Measurements from ENCODE around the gene CDKAL1.
"Not testable (repeated sequence)": the region's sequence is repeated elsewhere in the genome, so short reads cannot be mapped to it uniquely, and the experiment has no call there.

CDKAL1 gene

DNA sequence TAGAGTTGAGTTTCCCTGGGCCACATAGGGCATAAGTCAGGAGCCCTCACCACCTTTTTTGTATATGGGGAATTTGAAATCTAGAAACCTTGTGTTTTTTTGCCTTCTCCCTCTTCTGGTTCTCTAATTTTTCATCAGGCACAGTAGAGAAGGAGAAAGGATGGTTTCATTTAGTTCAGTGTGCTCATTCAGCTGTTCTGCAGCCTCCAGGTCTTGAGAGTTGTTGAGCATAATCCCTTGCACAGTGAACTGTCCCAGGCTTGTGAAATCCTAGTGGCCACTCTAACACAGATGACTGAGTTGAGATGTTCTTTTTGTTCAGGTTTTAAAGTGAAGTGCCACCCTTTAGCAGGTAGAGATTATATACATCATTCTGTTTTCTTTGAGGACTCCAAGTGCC, 183.5 kb downstream of the CDKAL1 start:
- no peak overlapping the region for H3K9ac ChIP-seq (ENCODE audit: low read depth, low read length)
- H3K4me1 ChIP-seq (ENCODE audit: control insufficient read depth, insufficient read depth, low read length): no peaks in the 10 kb centered on the region
- no peak overlapping the region for H3K4me2 ChIP-seq (ENCODE audit: low read length)
- H3K27me3 ChIP-seq (ENCODE audit: control insufficient read depth, insufficient read depth, low read length): no peaks in the 10 kb centered on the region
- no peaks in the 10 kb centered on the region for H3K36me3 ChIP-seq (ENCODE audit: insufficient read depth, low read length)
- H3K4me3 ChIP-seq (ENCODE audit: low read length): no peak overlapping the region
- H3K9me3 ChIP-seq (replicated peaks; ENCODE audit: low read length): no peaks in the 10 kb centered on the region

DNA sequence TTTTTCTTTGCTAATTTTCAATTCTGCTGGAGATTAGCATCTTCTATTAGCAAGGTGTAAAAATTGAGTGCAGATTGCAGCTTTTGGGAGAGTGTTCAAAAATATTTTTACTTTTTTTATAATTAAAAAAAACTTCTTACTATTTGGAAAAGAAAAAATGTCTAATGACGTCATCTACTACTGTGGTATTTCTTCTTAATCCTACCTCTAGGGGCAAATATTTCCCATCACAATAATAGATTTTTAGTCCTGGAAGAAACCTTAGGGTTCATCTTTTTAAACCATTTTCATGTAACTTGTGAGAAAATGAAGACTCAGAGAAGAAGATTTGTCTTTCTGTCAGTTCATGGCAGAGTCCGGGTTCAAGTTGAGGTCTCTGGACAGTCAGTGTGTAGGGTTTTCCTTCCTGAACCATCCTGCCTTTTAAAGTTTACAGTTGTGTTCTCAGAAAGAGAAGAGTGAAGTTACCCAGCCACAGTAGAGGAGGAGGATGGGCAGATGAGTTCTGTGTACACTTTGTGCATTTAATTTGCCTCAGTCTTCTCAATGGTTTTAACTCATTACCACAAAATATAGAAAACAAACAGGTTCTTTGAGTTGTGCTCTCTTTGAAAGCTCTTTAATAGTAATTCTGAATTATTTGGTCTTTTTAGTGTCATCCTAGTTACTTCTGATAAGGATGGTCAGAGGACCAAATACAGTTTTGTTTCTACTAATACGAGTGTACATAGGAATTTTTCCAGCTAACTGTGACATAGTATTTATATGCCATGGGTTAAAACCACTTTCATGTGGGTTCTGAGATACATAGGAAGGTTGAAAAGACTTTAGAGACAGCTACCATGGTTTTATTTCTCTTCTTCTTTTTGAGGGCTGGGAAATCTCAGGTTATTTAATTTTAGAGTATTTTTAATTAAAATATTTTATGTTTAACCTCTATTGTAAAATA, 184.7 kb downstream of the CDKAL1 start:
- Histone ChIP-seq H3K4me2 (ENCODE audit: low read length) (no peak overlapping the region), H3K9me3 (replicated peaks; ENCODE audit: low read length) (no peaks in the 10 kb centered on the region), H3K4me3 (ENCODE audit: low read length) (no peak overlapping the region), H3K27me3 (ENCODE audit: control insufficient read depth, insufficient read depth, low read length) (no peaks in the 10 kb centered on the region), H3K4me1 (ENCODE audit: control insufficient read depth, insufficient read depth, low read length) (no peaks in the 10 kb centered on the region), H3K36me3 (ENCODE audit: insufficient read depth, low read length) (no peaks in the 10 kb centered on the region), H3K9ac (ENCODE audit: low read depth, low read length) (no peak overlapping the region)

DNA sequence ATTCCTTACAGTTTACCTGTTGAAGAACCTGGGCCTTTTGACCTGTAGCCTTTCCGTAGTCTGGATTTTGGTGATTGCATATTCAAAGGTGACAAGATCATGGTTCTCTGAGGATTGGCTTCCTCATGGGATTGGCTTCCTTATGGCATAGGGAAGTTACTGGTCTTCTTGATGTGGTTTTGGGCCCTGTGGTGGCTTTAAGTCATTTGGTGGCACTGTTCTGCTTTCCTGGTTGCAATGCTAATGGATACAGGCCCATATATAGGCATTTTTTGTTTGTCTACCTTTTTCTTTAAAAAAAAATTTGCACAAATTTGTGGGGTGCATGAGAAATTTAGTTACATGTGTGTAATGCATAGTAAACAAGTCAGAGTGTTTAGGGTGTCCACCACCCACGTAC, 185.7 kb downstream of the CDKAL1 start:
- Histone ChIP-seq H3K27me3 (ENCODE audit: control insufficient read depth, insufficient read depth, low read length) (no peaks in the 10 kb centered on the region), H3K4me2 (ENCODE audit: low read length) (no peak overlapping the region), H3K9me3 (replicated peaks; ENCODE audit: low read length) (no peaks in the 10 kb centered on the region), H3K4me3 (ENCODE audit: low read length) (no peak overlapping the region), H3K4me1 (ENCODE audit: control insufficient read depth, insufficient read depth, low read length) (no peaks in the 10 kb centered on the region), H3K36me3 (ENCODE audit: insufficient read depth, low read length) (no peaks in the 10 kb centered on the region), H3K9ac (ENCODE audit: low read depth, low read length) (no peak overlapping the region)

DNA sequence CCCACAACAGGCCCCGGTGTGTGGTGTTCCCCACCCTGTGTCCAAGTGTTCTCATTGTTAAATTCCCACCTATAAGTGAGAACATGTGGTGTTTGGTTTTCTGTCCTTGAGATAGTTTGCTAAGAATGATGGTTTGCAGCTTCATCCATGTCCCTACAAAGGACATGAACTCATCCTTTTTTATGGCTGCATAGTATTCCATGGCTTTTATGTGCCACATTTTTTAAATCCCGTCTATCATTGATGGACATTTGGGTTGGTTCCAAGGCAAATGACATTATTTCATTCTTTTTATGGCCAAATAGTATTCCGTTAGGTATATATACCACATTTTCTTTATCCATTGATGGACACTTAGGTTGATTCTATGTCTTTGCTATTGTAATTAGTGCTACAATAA, 186.9 kb downstream of the CDKAL1 start:
- not testable (repeated sequence) for H3K4me3 ChIP-seq (ENCODE audit: low read length); H3K27me3 ChIP-seq (ENCODE audit: control insufficient read depth, insufficient read depth, low read length); H3K9me3 ChIP-seq (replicated peaks; ENCODE audit: low read length); H3K36me3 ChIP-seq (ENCODE audit: insufficient read depth, low read length); H3K9ac ChIP-seq (ENCODE audit: low read depth, low read length); H3K4me1 ChIP-seq (ENCODE audit: control insufficient read depth, insufficient read depth, low read length); H3K4me2 ChIP-seq (ENCODE audit: low read length)

DNA sequence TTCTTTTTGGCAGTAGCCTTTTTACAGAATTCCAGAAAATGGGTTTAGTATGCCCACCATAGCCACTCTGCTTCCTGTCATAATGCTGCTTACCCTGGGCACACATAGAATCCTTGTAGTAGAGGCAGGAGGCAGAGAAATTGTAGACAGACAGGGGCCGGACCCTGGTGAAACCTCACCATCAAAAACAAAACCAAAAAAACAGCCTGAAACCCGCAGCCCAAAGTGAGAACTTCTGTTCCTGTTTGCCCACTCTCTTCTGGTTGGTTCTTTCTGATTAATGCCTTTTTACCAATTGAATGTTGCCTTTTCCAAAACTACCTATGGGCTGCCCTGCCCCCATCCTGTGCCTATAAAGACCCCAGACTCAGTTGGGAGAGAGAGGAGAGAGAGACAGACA, 188.2 kb downstream of the CDKAL1 start:
- H3K4me1 ChIP-seq (ENCODE audit: control insufficient read depth, insufficient read depth, low read length): no peaks in the 10 kb centered on the region
- no peak overlapping the region for H3K9ac ChIP-seq (ENCODE audit: low read depth, low read length)
- H3K9me3 ChIP-seq (replicated peaks; ENCODE audit: low read length): no peaks in the 10 kb centered on the region
- H3K36me3 ChIP-seq (ENCODE audit: insufficient read depth, low read length): no peaks in the 10 kb centered on the region
- no peak overlapping the region for H3K4me3 ChIP-seq (ENCODE audit: low read length)
- H3K4me2 ChIP-seq (ENCODE audit: low read length): no peak overlapping the region
- no peaks in the 10 kb centered on the region for H3K27me3 ChIP-seq (ENCODE audit: control insufficient read depth, insufficient read depth, low read length)

DNA sequence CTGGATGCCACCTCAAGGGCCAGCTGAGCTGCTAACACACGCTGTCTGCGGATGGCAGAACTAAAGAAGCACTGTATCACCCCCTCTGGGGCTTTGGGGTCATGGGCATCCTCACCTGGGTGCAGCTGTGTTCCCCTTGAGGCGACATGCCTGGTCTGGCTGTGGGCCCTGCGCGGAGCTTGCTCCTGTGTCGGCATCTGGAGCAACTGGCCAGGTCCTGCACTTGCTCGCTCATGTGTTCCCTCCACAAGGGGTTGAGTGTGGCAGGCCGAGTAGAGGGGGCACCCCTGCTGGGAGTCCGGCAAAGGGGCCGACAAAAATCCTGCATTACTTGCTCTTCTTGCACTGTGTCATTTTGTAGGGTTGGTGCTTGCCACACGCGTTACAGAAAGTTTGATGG, 189.0 kb downstream of the CDKAL1 start:
- Histone ChIP-seq H3K27me3 (ENCODE audit: control insufficient read depth, insufficient read depth, low read length) (no peaks in the 10 kb centered on the region), H3K4me2 (ENCODE audit: low read length) (no peak overlapping the region), H3K4me1 (ENCODE audit: control insufficient read depth, insufficient read depth, low read length) (no peaks in the 10 kb centered on the region), H3K9me3 (replicated peaks; ENCODE audit: low read length) (no peaks in the 10 kb centered on the region), H3K4me3 (ENCODE audit: low read length) (no peak overlapping the region), H3K9ac (ENCODE audit: low read depth, low read length) (no peak overlapping the region), H3K36me3 (ENCODE audit: insufficient read depth, low read length) (no peaks in the 10 kb centered on the region)

DNA sequence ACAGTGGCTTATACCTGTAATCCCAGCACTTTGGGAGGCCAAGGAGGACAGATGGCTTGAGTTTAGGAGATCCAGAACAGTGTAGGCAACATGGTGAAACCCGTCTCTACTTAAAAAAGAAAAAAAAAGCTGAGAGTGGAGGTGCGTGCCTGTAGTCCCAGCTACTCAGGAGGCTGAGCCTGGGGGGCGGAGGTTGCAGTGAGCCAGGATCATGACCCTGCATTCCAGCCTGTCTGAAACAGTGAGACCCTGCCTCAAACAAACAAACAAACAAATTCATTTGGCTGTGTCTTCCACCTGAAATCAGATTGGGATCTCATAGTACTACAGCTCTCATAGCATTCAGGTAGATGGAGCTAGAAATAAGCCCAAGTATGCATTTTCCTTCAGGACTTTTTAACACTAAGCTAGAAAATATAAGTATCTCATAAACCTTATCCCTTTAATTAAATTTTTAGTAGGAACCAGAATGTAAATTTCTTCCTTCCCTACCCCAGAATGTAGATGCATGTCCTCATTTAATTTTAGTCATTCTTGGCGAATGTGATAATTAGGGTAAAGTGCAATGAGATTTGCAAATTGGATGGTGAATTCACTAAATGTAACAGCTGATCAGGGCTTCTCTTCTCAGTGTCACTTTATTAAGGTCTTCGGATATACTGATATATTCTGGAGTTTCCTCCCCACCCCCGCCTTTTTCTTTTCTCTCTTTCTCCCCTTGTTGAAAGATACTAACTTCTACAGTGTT, 190.4 kb downstream of the CDKAL1 start:
- no peak overlapping the region for H3K9ac ChIP-seq (ENCODE audit: low read depth, low read length)
- H3K4me1 ChIP-seq (ENCODE audit: control insufficient read depth, insufficient read depth, low read length): no peaks in the 10 kb centered on the region
- no peak overlapping the region for H3K4me2 ChIP-seq (ENCODE audit: low read length)
- no peaks in the 10 kb centered on the region for H3K36me3 ChIP-seq (ENCODE audit: insufficient read depth, low read length)
- no peaks in the 10 kb centered on the region for H3K27me3 ChIP-seq (ENCODE audit: control insufficient read depth, insufficient read depth, low read length)
- no peak overlapping the region for H3K4me3 ChIP-seq (ENCODE audit: low read length)
- H3K9me3 ChIP-seq (replicated peaks; ENCODE audit: low read length): no peaks in the 10 kb centered on the region

DNA sequence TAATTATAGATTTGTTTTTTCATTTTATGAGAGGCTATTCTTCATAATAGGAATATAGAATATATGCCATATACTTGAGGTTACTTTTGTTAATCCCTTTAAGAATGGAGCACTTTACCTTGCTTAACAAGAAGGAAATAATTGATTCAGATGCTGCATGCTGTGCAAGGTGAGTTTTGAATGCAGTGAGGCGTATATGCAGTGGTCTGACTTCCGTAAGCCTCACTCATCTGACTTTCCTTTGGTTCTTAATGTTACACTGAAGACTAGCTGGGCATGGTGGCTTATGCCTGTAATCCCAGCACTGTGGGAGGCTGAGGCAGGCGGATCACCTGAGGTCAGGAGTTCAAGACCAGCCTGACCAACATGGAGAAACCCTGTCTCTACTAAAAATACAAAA, 191.0 kb downstream of the CDKAL1 start:
- not testable (repeated sequence) for H3K4me3 ChIP-seq (ENCODE audit: low read length); H3K36me3 ChIP-seq (ENCODE audit: insufficient read depth, low read length)

DNA sequence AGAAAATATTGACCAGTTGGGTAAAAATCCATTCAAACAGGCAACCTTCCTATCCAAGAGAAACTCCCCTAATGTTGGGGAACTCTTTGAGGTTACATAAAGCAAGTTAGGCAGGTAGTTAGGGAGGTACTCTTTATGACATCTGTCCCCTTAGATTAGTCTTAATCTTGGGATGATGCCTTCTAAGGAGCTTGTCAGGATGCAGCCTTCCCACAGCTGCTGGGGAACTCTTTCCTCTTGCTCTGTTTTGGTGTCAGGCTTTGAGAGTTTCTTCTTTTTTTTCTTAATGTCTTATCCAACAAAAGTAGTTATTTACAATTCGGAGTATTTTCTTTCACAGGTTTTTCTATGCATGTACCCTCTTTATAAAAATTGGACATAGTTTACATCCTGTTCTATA, 194.8 kb downstream of the CDKAL1 start:
- Histone ChIP-seq H3K9ac (ENCODE audit: low read depth, low read length) (no peak overlapping the region), H3K4me3 (ENCODE audit: low read length) (no peak overlapping the region), H3K27me3 (ENCODE audit: control insufficient read depth, insufficient read depth, low read length) (no peaks in the 10 kb centered on the region), H3K4me1 (ENCODE audit: control insufficient read depth, insufficient read depth, low read length) (no peaks in the 10 kb centered on the region), H3K4me2 (ENCODE audit: low read length) (no peak overlapping the region), H3K9me3 (replicated peaks; ENCODE audit: low read length) (no peaks in the 10 kb centered on the region), H3K36me3 (ENCODE audit: insufficient read depth, low read length) (no peaks in the 10 kb centered on the region)

More for the DNA sequence above, 191.0 kb downstream of the CDKAL1 start:
- not testable (repeated sequence) for H3K27me3 ChIP-seq (ENCODE audit: control insufficient read depth, insufficient read depth, low read length); H3K4me1 ChIP-seq (ENCODE audit: control insufficient read depth, insufficient read depth, low read length); H3K9me3 ChIP-seq (replicated peaks; ENCODE audit: low read length); H3K9ac ChIP-seq (ENCODE audit: low read depth, low read length); H3K4me2 ChIP-seq (ENCODE audit: low read length)

DNA sequence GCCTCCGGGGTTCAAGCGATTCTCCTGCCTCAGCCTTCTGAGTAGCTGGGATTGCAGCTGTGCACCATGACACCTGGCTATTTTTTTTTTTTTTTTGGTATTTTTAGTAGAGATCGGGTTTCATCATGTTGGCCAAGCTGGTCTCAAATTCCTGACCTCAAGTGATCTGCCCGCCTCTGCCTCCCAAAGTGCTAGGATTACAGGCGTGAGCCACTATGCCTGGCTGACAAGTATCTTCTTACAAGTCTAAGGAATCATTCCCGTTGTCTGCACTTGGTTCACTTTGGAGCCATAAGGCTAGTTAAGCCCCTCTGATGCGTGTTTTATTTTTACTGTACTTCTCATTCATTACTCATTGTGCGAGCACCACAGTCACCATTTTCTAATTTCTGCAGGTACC, 198.1 kb downstream of the CDKAL1 start:
- not testable (repeated sequence) for H3K4me3 ChIP-seq (ENCODE audit: low read length); H3K4me1 ChIP-seq (ENCODE audit: control insufficient read depth, insufficient read depth, low read length); H3K9me3 ChIP-seq (replicated peaks; ENCODE audit: low read length); H3K27me3 ChIP-seq (ENCODE audit: control insufficient read depth, insufficient read depth, low read length); H3K9ac ChIP-seq (ENCODE audit: low read depth, low read length); H3K4me2 ChIP-seq (ENCODE audit: low read length); H3K36me3 ChIP-seq (ENCODE audit: insufficient read depth, low read length)

DNA sequence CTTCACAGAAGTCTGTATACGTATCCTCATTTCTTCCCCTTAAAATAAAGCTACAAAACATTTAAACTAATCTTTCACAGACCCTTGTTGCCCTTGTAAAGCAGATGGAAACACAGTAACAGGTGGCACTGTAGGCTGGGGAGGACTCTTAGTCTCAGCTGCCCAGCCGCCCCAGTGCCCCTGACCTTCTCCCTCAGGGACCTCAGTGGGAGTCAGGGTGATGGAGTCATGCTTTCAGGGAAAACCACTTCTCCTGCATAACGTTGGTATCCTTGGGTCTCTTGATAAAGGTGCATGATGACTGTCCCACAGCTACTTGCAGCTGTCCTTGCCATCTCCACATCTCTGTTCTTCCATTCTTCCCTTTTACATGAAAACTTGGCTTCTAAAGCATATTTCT, 198.6 kb downstream of the CDKAL1 start:
- H3K27me3 ChIP-seq (ENCODE audit: control insufficient read depth, insufficient read depth, low read length): no peaks in the 10 kb centered on the region
- no peaks in the 10 kb centered on the region for H3K4me1 ChIP-seq (ENCODE audit: control insufficient read depth, insufficient read depth, low read length)
- no peaks in the 10 kb centered on the region for H3K9me3 ChIP-seq (replicated peaks; ENCODE audit: low read length)
- no peaks in the 10 kb centered on the region for H3K36me3 ChIP-seq (ENCODE audit: insufficient read depth, low read length)
- no peak overlapping the region for H3K4me2 ChIP-seq (ENCODE audit: low read length)
- no peak overlapping the region for H3K9ac ChIP-seq (ENCODE audit: low read depth, low read length)
- H3K4me3 ChIP-seq (ENCODE audit: low read length): no peak overlapping the region

DNA sequence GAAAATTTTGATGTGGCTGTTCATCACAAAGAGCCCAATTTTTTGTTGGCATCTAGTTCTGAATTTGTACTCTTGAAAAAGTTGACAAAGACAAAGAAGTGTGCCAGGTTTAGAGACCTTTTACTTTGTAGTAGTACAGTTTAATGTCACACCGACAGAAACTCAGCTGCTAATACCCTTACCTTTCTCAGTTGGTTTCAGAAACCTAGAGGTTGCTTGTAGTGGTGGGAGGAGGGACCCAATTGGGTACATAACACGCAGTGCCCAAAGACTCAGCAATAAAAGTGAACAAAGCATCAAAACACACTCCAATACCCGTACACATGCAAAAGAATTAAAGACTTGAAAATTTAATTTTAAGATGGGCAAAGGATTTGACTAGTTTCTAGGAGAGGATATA, 203.7 kb downstream of the CDKAL1 start:
- no peak overlapping the region for H3K4me3 ChIP-seq (ENCODE audit: low read length)
- H3K4me1 ChIP-seq (ENCODE audit: control insufficient read depth, insufficient read depth, low read length): no peaks in the 10 kb centered on the region
- H3K9me3 ChIP-seq (replicated peaks; ENCODE audit: low read length): no peaks in the 10 kb centered on the region

More for the DNA sequence above, 203.7 kb downstream of the CDKAL1 start:
- Histone ChIP-seq H3K4me2 (ENCODE audit: low read length) (no peak overlapping the region), H3K27me3 (ENCODE audit: control insufficient read depth, insufficient read depth, low read length) (no peaks in the 10 kb centered on the region), H3K36me3 (ENCODE audit: insufficient read depth, low read length) (no peaks in the 10 kb centered on the region), H3K9ac (ENCODE audit: low read depth, low read length) (no peak overlapping the region)
